Duodenal mucosa (tissue), 2 donors: ENCODE measurements around the gene PLXNA4.

Experiments used
- H3K27ac ChIP-seq: one replicate; pipeline ENCODE4 v1.7.0; 2013; ENCODE audit warnings: low read depth, low read length
- H3K27me3 ChIP-seq, 2 donors: one replicate each; pipeline ENCODE4 v1.7.0; 2013; ENCODE audit warnings: low read length in 2 of 2, control low read depth in 1 of 2; ENCODE audit not compliant: insufficient read depth in 2 of 2, control insufficient read depth in 1 of 2
- H3K36me3 ChIP-seq, 2 donors: one replicate each; pipeline ENCODE4 v1.7.0; 2013; ENCODE audit warnings: low read length in 2 of 2, control low read depth in 1 of 2; ENCODE audit not compliant: insufficient read depth in 2 of 2, control insufficient read depth in 1 of 2
- H3K4me1 ChIP-seq, 2 donors: one replicate each; pipeline ENCODE4 v1.7.0; 2013; ENCODE audit warnings: low read length in 2 of 2, control low read depth in 1 of 2; ENCODE audit not compliant: insufficient read depth in 2 of 2, control insufficient read depth in 1 of 2
- H3K4me3 ChIP-seq, 2 donors: one replicate each; pipeline ENCODE4 v1.7.0; 2013; ENCODE audit warnings: low read length in 2 of 2, low read depth in 1 of 2
- H3K9ac ChIP-seq, 2 donors: one replicate each; pipeline ENCODE4 v1.7.0; 2013; ENCODE audit warnings: low read length in 2 of 2, low read depth in 1 of 2
- H3K9me3 ChIP-seq, 2 donors: one replicate each; pipeline ENCODE4 v1.7.0; 2013; ENCODE audit warnings: low read length in 2 of 2, control low read depth in 1 of 2; ENCODE audit not compliant: control insufficient read depth in 1 of 2

Gene PLXNA4

GRCh38 chr7:132367004-132367403, 209.3 kb downstream of the PLXNA4 start:
- no peak overlapping the region for H3K27ac ChIP-seq
- H3K9ac ChIP-seq, result no peak overlapping the region
- H3K4me1 ChIP-seq, result peaks cover 14 to 17% of the 10 kb centered on the region in 2 donors
- H3K9me3 ChIP-seq, result no peaks in the 10 kb centered on the region
- H3K36me3 ChIP-seq, result no peaks in the 10 kb centered on the region
- H3K27me3 ChIP-seq, result no peaks in the 10 kb centered on the region
- no peak overlapping the region for H3K4me3 ChIP-seq

GRCh38 chr7:132364226-132364625, 212.0 kb downstream of the PLXNA4 start:
- H3K4me3 ChIP-seq, result no peak overlapping the region
- H3K27ac ChIP-seq, result no peak overlapping the region
- no peaks in the 10 kb centered on the region for H3K9me3 ChIP-seq
- H3K4me1 ChIP-seq, result peaks cover 13 to 17% of the 10 kb centered on the region in 2 donors
- no peak overlapping the region for H3K9ac ChIP-seq
- no peaks in the 10 kb centered on the region for H3K36me3 ChIP-seq
- no peaks in the 10 kb centered on the region for H3K27me3 ChIP-seq

- Histone ChIP-seq H3K4me3 (no peak overlapping the region), H3K9ac (no peak overlapping the region), H3K4me1 (peaks cover under 1 to 4% of the 10 kb centered on the region in 2 donors), H3K9me3 (no peaks in the 10 kb centered on the region), H3K36me3 (no peaks in the 10 kb centered on the region), H3K27me3 (no peaks in the 10 kb centered on the region), H3K27ac (no peak overlapping the region)
These were observed 214.2 kb downstream of the PLXNA4 start for GRCh38 chr7:132362059-132362458.

- no peaks in the 10 kb centered on the region for H3K27me3 ChIP-seq
- no peak overlapping the region for H3K4me3 ChIP-seq
- H3K36me3 ChIP-seq, result no peaks in the 10 kb centered on the region
- H3K9ac ChIP-seq, result no peak overlapping the region
- H3K9me3 ChIP-seq, result no peaks in the 10 kb centered on the region
- no peak overlapping the region for H3K27ac ChIP-seq
- H3K4me1 ChIP-seq, result no peaks in the 10 kb centered on the region
These were observed 215.1 kb downstream of the PLXNA4 start for GRCh38 chr7:132361146-132361545.

- no peaks in the 10 kb centered on the region for H3K4me1 ChIP-seq
- no peak overlapping the region for H3K27ac ChIP-seq
- no peaks in the 10 kb centered on the region for H3K9me3 ChIP-seq
- no peak overlapping the region for H3K4me3 ChIP-seq
- no peaks in the 10 kb centered on the region for H3K36me3 ChIP-seq
- no peak overlapping the region for H3K9ac ChIP-seq
- H3K27me3 ChIP-seq, result no peaks in the 10 kb centered on the region
These were observed 216.5 kb downstream of the PLXNA4 start for GRCh38 chr7:132359743-132360142.

- H3K4me1 ChIP-seq, result no peaks in the 10 kb centered on the region
- H3K27ac ChIP-seq, result no peak overlapping the region
- H3K9ac ChIP-seq, result no peak overlapping the region
- H3K4me3 ChIP-seq, result no peak overlapping the region
- H3K36me3 ChIP-seq, result no peaks in the 10 kb centered on the region
- no peaks in the 10 kb centered on the region for H3K9me3 ChIP-seq
- H3K27me3 ChIP-seq, result no peaks in the 10 kb centered on the region
These were observed 221.2 kb downstream of the PLXNA4 start for GRCh38 chr7:132355048-132355447.

GRCh38 chr7:132354527-132354926, 221.7 kb downstream of the PLXNA4 start:
- Histone ChIP-seq H3K36me3 (no peaks in the 10 kb centered on the region), H3K27me3 (no peaks in the 10 kb centered on the region), H3K27ac (no peak overlapping the region), H3K9me3 (no peaks in the 10 kb centered on the region), H3K4me3 (no peak overlapping the region), H3K9ac (no peak overlapping the region), H3K4me1 (no peaks in the 10 kb centered on the region)

GRCh38 chr7:132353936-132354335, 222.3 kb downstream of the PLXNA4 start:
- Histone ChIP-seq H3K27ac (no peak overlapping the region), H3K9ac (no peak overlapping the region), H3K4me1 (no peaks in the 10 kb centered on the region), H3K9me3 (no peaks in the 10 kb centered on the region), H3K4me3 (no peak overlapping the region), H3K36me3 (no peaks in the 10 kb centered on the region), H3K27me3 (peaks cover 0 to 2% of the 10 kb centered on the region in 2 donors)

- Histone ChIP-seq H3K9me3 (no peaks in the 10 kb centered on the region), H3K27me3 (peaks cover 0 to 6% of the 10 kb centered on the region in 2 donors), H3K4me1 (no peaks in the 10 kb centered on the region), H3K9ac (no peak overlapping the region), H3K36me3 (no peaks in the 10 kb centered on the region), H3K4me3 (no peak overlapping the region), H3K27ac (no peak overlapping the region)
These were observed 223.5 kb downstream of the PLXNA4 start for GRCh38 chr7:132352800-132353199.

GRCh38 chr7:132351954-132352499, 224.2 kb downstream of the PLXNA4 start:
- no peak overlapping the region for H3K9ac ChIP-seq
- H3K4me3 ChIP-seq, result no peak overlapping the region
- peaks cover 0 to 6% of the 10 kb centered on the region in 2 donors for H3K27me3 ChIP-seq
- no peaks in the 10 kb centered on the region for H3K4me1 ChIP-seq
- H3K27ac ChIP-seq, result no peak overlapping the region
- no peaks in the 10 kb centered on the region for H3K36me3 ChIP-seq
- H3K9me3 ChIP-seq, result no peaks in the 10 kb centered on the region

GRCh38 chr7:132350741-132351140, 225.5 kb downstream of the PLXNA4 start:
- Histone ChIP-seq H3K9ac (no peak overlapping the region), H3K27me3 (peaks cover 0 to 6% of the 10 kb centered on the region in 2 donors), H3K36me3 (no peaks in the 10 kb centered on the region), H3K9me3 (no peaks in the 10 kb centered on the region), H3K27ac (no peak overlapping the region), H3K4me1 (no peaks in the 10 kb centered on the region), H3K4me3 (no peak overlapping the region)
